ENCODE measurements around the gene CHRNA4.

Gene CHRNA4

GRCh38 chr20:63396300-63396699 is 35.2 kb upstream of the CHRNA4 start:
- no peak for TF ChIP-seq CTCF (conservative IDR thresholded peaks at IDR 0.05; ENCODE audit: low read depth, low read length)
- no peak overlapping the region for H3K4me3 ChIP-seq (ENCODE audit: low read depth, low read length)
- no peak for DNase-seq (ENCODE audit: low read depth)

- DNase-seq (ENCODE audit: low read depth), result no peak
- no peak for TF ChIP-seq CTCF (conservative IDR thresholded peaks at IDR 0.05; ENCODE audit: low read depth, low read length)
- H3K4me3 ChIP-seq (ENCODE audit: low read depth, low read length), result no peak overlapping the region
Observed at GRCh38 chr20:63395723-63396122, 34.6 kb upstream of the CHRNA4 start.

GRCh38 chr20:63394920-63395455 is 33.8 kb upstream of the CHRNA4 start:
- no peak for DNase-seq (ENCODE audit: low read depth)
- H3K4me3 ChIP-seq (ENCODE audit: low read depth, low read length), result no peak overlapping the region
- no peak for TF ChIP-seq CTCF (conservative IDR thresholded peaks at IDR 0.05; ENCODE audit: low read depth, low read length)

GRCh38 chr20:63394069-63394919 is 33.1 kb upstream of the CHRNA4 start:
- peak; percentile 15 for DNase-seq (ENCODE audit: low read depth)
- no peak for TF ChIP-seq CTCF (conservative IDR thresholded peaks at IDR 0.05; ENCODE audit: low read depth, low read length)
- no peak overlapping the region for H3K4me3 ChIP-seq (ENCODE audit: low read depth, low read length)

- DNase-seq (ENCODE audit: low read depth), result no peak
- TF ChIP-seq CTCF (conservative IDR thresholded peaks at IDR 0.05; ENCODE audit: low read depth, low read length), result no peak
- no peak overlapping the region for H3K4me3 ChIP-seq (ENCODE audit: low read depth, low read length)
Observed at GRCh38 chr20:63393566-63393965, 32.4 kb upstream of the CHRNA4 start.

GRCh38 chr20:63392465-63393365 is 31.6 kb upstream of the CHRNA4 start:
- TF ChIP-seq CTCF (conservative IDR thresholded peaks at IDR 0.05; ENCODE audit: low read depth, low read length), result no peak
- DNase-seq (ENCODE audit: low read depth), result no peak
- no peak overlapping the region for H3K4me3 ChIP-seq (ENCODE audit: low read depth, low read length)

All from choroid plexus epithelial cell (primary cell).